GM23338 (cell line): Measurements from ENCODE around the gene SLC39A11. TPM values are rescaled to one million over a fixed set of nuclear protein-coding genes. Genes with fewer than 3 reads are reported as not detected.
A peak's percentile ranks its signal among the peaks of the same experiment; 100 is the strongest.

Experiments used
- ATAC-seq: fragments of 200-7000 bp; cut with Tn5 transposase; 3 replicates; pipeline ENCODE4 v1.9.1; 2020
- DNase-seq: peaks from one replicate; pipeline ENCODE4 v3.0.0-alpha.2; 2015; ENCODE audit warnings: low spot score
- H2AFZ ChIP-seq: fragments of 200-600 bp; sonication (generic); 2 replicates; pipeline ENCODE4 v1.8.0; 2016; ENCODE audit warnings: antibody characterized with exemption, mild to moderate bottlenecking, moderate library complexity
- H3F3A ChIP-seq: fragments of 200-600 bp; sonication (generic); replicated peaks from 2 replicates; pipeline ENCODE4 v1.8.0; 2017; ENCODE audit warnings: antibody characterized with exemption, mixed run types, low read depth
- H3K27ac ChIP-seq: fragments of 200-600 bp; sonication (generic); 2 replicates; pipeline ENCODE4 v1.6.1; 2016; ENCODE audit warnings: low read depth
- H3K27me3 ChIP-seq: fragments of 200-600 bp; sonication (generic); 2 replicates; pipeline ENCODE4 v1.8.0; 2016; ENCODE audit warnings: mild to moderate bottlenecking, mixed run types, moderate library complexity; ENCODE audit not compliant: insufficient read depth
- H3K36me3 ChIP-seq: fragments of 200-600 bp; sonication (generic); 2 replicates; pipeline ENCODE4 v1.8.0; 2016; ENCODE audit warnings: mild to moderate bottlenecking; ENCODE audit not compliant: insufficient read depth
- H3K4me1 ChIP-seq: fragments of 200-600 bp; sonication (generic); 2 replicates; pipeline ENCODE4 v1.8.0; 2016; ENCODE audit warnings: mild to moderate bottlenecking, moderate library complexity; ENCODE audit not compliant: insufficient read depth
- H3K4me2 ChIP-seq: fragments of 200-600 bp; sonication (generic); 2 replicates; pipeline ENCODE4 v1.7.1; 2017; ENCODE audit warnings: mixed run types
- H3K4me3 ChIP-seq: fragments of 200-600 bp; sonication (generic); 2 replicates; pipeline ENCODE4 v1.6.1; 2016; ENCODE audit warnings: mixed run types
- H3K79me2 ChIP-seq: fragments of 200-600 bp; sonication (generic); replicated peaks from 2 replicates; pipeline ENCODE4 v1.8.0; 2017; ENCODE audit warnings: mild to moderate bottlenecking; ENCODE audit not compliant: insufficient read depth
- H3K9me2 ChIP-seq: fragments of 200-600 bp; sonication (generic); 2 replicates; pipeline ENCODE4 v1.8.0; 2017; ENCODE audit not compliant: insufficient read depth
- H4K20me1 ChIP-seq: fragments of 200-600 bp; sonication (generic); replicated peaks from 2 replicates; pipeline ENCODE4 v1.8.0; 2017; ENCODE audit warnings: mild to moderate bottlenecking; ENCODE audit not compliant: insufficient read depth
- H3K27ac Mint-ChIP-seq: 2 replicates; pipeline ENCODE4 v1.8.0; 2020; ENCODE audit warnings: inconsistent platforms, mild to moderate bottlenecking, moderate library complexity, mixed read lengths
- H3K27me3 Mint-ChIP-seq: 3 replicates; pipeline ENCODE4 v1.8.0; 2022; ENCODE audit warnings: low read depth, mild to moderate bottlenecking, moderate library complexity, mixed read lengths, inconsistent platforms; ENCODE audit not compliant: insufficient read depth, poor library complexity
- H3K36me3 Mint-ChIP-seq: 3 replicates; pipeline ENCODE4 v1.8.0; 2021; ENCODE audit warnings: low read depth, mild to moderate bottlenecking, inconsistent platforms, moderate library complexity, mixed read lengths
- H3K4me1 Mint-ChIP-seq: 3 replicates; pipeline ENCODE4 v1.8.0; 2020; ENCODE audit warnings: mild to moderate bottlenecking, inconsistent platforms, mixed read lengths
- H3K4me3 Mint-ChIP-seq: 3 replicates; pipeline ENCODE4 v1.8.0; 2021; ENCODE audit warnings: moderate library complexity, mild to moderate bottlenecking, inconsistent platforms, mixed read lengths
- H3K9me3 Mint-ChIP-seq: 3 replicates; pipeline ENCODE4 v1.8.0; 2020; ENCODE audit warnings: moderate library complexity, mild to moderate bottlenecking, inconsistent platforms, mixed read lengths
- EZH2phosphoT487 ChIP-seq: fragments of 200-600 bp; sonication (generic); IDR thresholded peaks from one replicate; pipeline ENCODE4 v1.8.1; 2018; ENCODE audit warnings: antibody characterized with exemption; ENCODE audit not compliant: unreplicated experiment
- JUNB ChIP-seq: IDR thresholded peaks from one replicate; pipeline ENCODE4 v1.6.1; 2016; ENCODE audit warnings: antibody characterized with exemption; ENCODE audit not compliant: unreplicated experiment
- NANOG ChIP-seq: IDR thresholded peaks from 2 replicates; pipeline ENCODE4 v1.6.1; 2016; ENCODE audit warnings: antibody characterized with exemption, borderline replicate concordance
- STAT1 ChIP-seq: IDR thresholded peaks from one replicate; pipeline ENCODE4 v1.6.1; 2016; ENCODE audit warnings: antibody characterized with exemption; ENCODE audit not compliant: unreplicated experiment
- ZNF114 ChIP-seq: fragments of 250-450 bp; sonication (Bioruptor Pico); IDR thresholded peaks from 2 replicates; pipeline ENCODE4 v1.5.0; 2020; ENCODE audit warnings: mild to moderate bottlenecking, moderate library complexity
- polyA plus RNA-seq: library from polyadenylated mRNA; unstranded; fragments of >200 nt; fragmentation: Nextera tagmentation; extraction: Ambion mirVana; gene quantifications from 2 replicates; pipeline ENCODE4 v1.2.1, GENCODE V29; 2016
- total RNA-seq: library from RNA; depleted of rRNA; stranded (reverse); fragments of >200 nt; shearing (Covaris generic); gene quantifications from 2 replicates; pipeline ENCODE4 v1.2.3, GENCODE V29; 2014
- TF ChIP-seq, protein P1 (sequence below), 2 experiments: fragments of 200-600 bp in 1 of 2; sonication (generic) in 1 of 2; conservative IDR thresholded peaks; 2 replicates each; pipeline versions ENCODE4 v1.5.1 to v1.6.1; 2016 to 2017; ENCODE audit warnings: antibody characterized with exemption in 2 of 2, low read depth in 2 of 2, mild to moderate bottlenecking in 2 of 2, moderate library complexity in 1 of 2

The SLC39A11 gene
- total and polyA plus RNA-seq, 2 experiments from 2014 or later, result 10.8 to 18.1 TPM

DNA sequence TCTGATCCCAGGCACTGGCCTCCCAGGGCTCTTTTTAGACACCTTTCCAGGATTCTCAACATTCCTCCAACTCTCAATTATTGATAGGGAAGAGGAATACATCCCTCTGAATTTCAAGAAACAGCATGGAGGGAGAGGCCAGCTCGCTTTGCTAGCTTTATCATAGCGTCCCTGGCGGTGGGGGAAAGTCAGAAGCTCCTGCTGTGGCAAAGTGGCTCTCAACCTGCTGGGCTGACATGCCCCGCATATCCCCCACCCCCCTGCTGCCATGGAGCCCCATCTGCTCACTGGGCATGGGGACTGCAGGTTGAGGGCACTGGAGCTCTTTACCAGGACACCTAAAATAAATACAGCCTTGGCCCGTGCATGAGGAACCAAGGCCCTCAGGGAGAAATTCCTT is 140.3 kb downstream of the SLC39A11 start:
- Histone ChIP-seq H2AFZ (no peak overlapping the region), H3K4me2 (0 out of 2 replicates have a peak overlapping the region, but pooled peaks have one; percentile 35), H3K4me3 (no peak overlapping the region), H3K36me3 (no peaks in the 10 kb centered on the region), H3K27me3 (no peaks in the 10 kb centered on the region), H3K27ac (no peak overlapping the region), H3K4me1 (peaks cover 23% of the 10 kb centered on the region), H4K20me1 (no peaks in the 10 kb centered on the region), H3F3A (no peaks in the 10 kb centered on the region), H3K9me2 (no peaks in the 10 kb centered on the region), H3K79me2 (no peaks in the 10 kb centered on the region)
- Mint-ChIP-seq H3K36me3 (no peaks in the 10 kb centered on the region), H3K4me1 (peaks cover 39% of the 10 kb centered on the region), H3K27ac (peak overlapping the region; percentile 13; the same call in 1 of the 2 replicates), H3K9me3 (no peaks in the 10 kb centered on the region), H3K27me3 (peaks cover 6% of the 10 kb centered on the region), H3K4me3 (no peak overlapping the region; the same call in 2 of the 3 replicates)
- TF ChIP-seq, protein P1, sequence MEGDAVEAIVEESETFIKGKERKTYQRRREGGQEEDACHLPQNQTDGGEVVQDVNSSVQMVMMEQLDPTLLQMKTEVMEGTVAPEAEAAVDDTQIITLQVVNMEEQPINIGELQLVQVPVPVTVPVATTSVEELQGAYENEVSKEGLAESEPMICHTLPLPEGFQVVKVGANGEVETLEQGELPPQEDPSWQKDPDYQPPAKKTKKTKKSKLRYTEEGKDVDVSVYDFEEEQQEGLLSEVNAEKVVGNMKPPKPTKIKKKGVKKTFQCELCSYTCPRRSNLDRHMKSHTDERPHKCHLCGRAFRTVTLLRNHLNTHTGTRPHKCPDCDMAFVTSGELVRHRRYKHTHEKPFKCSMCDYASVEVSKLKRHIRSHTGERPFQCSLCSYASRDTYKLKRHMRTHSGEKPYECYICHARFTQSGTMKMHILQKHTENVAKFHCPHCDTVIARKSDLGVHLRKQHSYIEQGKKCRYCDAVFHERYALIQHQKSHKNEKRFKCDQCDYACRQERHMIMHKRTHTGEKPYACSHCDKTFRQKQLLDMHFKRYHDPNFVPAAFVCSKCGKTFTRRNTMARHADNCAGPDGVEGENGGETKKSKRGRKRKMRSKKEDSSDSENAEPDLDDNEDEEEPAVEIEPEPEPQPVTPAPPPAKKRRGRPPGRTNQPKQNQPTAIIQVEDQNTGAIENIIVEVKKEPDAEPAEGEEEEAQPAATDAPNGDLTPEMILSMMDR (conservative IDR thresholded peaks at IDR 0.05; ENCODE audit: low read depth in 2 of 2), result peak; percentile 11 to 33; a peak in 2 of 4 replicates
- TF ChIP-seq STAT1, result no peak
- ATAC-seq (peak; percentile 54), DNase-seq (peak; percentile 40)

DNA sequence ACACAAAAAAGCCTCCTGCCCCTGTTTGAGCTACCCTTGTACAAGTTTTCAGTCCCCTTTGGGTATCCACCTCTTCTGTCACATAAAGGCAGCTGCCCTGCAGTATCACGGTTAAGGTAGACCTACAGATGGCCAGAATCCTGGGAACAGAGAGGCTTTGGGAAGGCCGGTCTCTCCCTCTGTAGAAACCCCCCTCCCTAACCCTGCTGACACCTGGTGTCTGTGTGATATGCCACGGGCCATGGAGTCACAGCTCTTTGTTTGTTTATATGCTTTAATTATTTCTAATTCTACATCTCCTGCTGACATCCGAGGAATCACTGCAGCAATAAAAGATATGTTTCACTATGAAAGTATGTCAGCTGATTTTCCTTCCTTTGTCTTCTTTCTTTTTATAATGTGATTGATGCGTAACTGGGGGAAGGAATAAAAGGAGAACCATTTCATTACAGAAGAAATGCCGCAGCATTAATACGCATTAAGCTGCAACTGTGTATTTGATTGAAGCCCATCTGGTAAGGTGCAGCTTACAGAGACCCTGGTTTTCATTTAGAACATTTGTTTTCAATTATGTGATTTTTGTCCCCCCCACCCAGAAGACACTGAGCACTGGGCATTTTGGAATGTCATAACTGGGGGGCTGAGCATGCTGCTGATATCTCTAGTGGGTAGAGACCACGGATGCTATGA is 142.1 kb downstream of the SLC39A11 start:
- no peak overlapping the region for H3K4me3 ChIP-seq
- ATAC-seq (no peak), DNase-seq (no peak)
- H3K79me2 ChIP-seq, result no peaks in the 10 kb centered on the region
- no peak overlapping the region for H3K4me3 Mint-ChIP-seq
- no peak for TF ChIP-seq NANOG
- no peak for TF ChIP-seq JUNB
- no peak for TF ChIP-seq STAT1
- TF ChIP-seq EZH2phosphoT487, result no peak
- no peaks in the 10 kb centered on the region for H3K36me3 Mint-ChIP-seq
- H3K27me3 Mint-ChIP-seq, result peaks cover 6% of the 10 kb centered on the region
- no peaks in the 10 kb centered on the region for H4K20me1 ChIP-seq
- peaks cover 39% of the 10 kb centered on the region for H3K4me1 Mint-ChIP-seq
- no peak overlapping the region for H3K27ac ChIP-seq
- no peaks in the 10 kb centered on the region for H3F3A ChIP-seq
- H3K36me3 ChIP-seq, result no peaks in the 10 kb centered on the region
- no peaks in the 10 kb centered on the region for H3K27me3 ChIP-seq
- no peak overlapping the region for H2AFZ ChIP-seq
- no peaks in the 10 kb centered on the region for H3K9me3 Mint-ChIP-seq
- H3K4me2 ChIP-seq, result no peak overlapping the region
- peaks cover 23% of the 10 kb centered on the region for H3K4me1 ChIP-seq
- peak overlapping the region; percentile 24; the same call in 1 of the 2 replicates for H3K27ac Mint-ChIP-seq
- H3K9me2 ChIP-seq, result no peaks in the 10 kb centered on the region

DNA sequence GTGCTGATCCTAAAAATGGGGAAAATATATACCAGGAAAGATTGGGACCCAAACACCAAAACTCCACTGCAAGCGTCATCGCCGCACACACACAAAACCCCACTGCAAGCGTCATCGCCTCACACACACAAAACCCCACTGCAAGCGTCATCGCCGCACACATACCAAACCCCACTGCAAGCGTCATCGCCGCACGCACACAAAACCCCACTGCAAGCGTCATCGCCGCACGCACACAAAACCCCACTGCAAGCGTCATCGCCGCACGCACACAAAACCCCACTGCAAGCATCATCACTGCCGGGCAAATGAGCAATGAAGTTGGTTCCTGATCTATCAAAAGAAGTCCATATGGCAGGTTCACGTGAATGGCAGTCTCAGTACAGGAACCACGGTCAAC is 144.4 kb downstream of the SLC39A11 start:
- Histone ChIP-seq H3F3A (no peaks in the 10 kb centered on the region), H3K36me3 (no peaks in the 10 kb centered on the region)
- peaks cover 28% of the 10 kb centered on the region for H3K4me1 Mint-ChIP-seq

More for the DNA sequence above, 144.4 kb downstream of the SLC39A11 start:
- DNase-seq (no peak), ATAC-seq (no peak)
- Histone ChIP-seq H3K27ac (no peak overlapping the region), H3K9me2 (no peaks in the 10 kb centered on the region), H2AFZ (no peak overlapping the region), H3K4me3 (no peak overlapping the region), H3K4me2 (no peak overlapping the region), H3K4me1 (peaks cover 15% of the 10 kb centered on the region), H4K20me1 (no peaks in the 10 kb centered on the region), H3K79me2 (no peaks in the 10 kb centered on the region), H3K27me3 (no peaks in the 10 kb centered on the region)
- H3K4me3 Mint-ChIP-seq, result no peak overlapping the region
- TF ChIP-seq ZNF114 (CRISPR knock-in tag), result no peak
- no peak for TF ChIP-seq JUNB
- H3K36me3 Mint-ChIP-seq, result no peaks in the 10 kb centered on the region
- H3K9me3 Mint-ChIP-seq, result no peaks in the 10 kb centered on the region
- no peak overlapping the region for H3K27ac Mint-ChIP-seq
- peaks cover under 1% of the 10 kb centered on the region for H3K27me3 Mint-ChIP-seq
